ENCODE data around the gene CD276.

DNA sequence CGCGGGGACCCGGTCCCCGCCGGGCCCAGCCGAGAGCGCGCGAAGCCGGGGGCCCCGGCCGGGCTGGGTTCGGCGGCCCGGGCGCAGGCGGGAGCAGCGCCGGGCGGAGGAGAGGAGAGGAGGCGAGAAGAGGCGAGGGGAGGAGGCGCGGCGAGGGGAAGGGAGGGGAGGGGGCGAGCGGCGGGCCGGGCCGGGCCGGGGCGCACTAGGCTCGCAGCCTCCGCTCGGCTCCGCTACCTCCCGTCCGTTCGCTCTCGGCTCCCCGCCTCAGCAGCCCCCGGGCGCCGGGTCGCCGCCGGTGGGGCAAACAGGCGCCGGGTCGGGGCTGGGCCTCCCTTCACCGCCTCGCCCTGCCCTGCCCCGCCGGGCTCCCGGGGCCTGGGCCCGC lies 68.6 kb downstream of the CD276 start:
- TF ChIP-seq, protein P1, sequence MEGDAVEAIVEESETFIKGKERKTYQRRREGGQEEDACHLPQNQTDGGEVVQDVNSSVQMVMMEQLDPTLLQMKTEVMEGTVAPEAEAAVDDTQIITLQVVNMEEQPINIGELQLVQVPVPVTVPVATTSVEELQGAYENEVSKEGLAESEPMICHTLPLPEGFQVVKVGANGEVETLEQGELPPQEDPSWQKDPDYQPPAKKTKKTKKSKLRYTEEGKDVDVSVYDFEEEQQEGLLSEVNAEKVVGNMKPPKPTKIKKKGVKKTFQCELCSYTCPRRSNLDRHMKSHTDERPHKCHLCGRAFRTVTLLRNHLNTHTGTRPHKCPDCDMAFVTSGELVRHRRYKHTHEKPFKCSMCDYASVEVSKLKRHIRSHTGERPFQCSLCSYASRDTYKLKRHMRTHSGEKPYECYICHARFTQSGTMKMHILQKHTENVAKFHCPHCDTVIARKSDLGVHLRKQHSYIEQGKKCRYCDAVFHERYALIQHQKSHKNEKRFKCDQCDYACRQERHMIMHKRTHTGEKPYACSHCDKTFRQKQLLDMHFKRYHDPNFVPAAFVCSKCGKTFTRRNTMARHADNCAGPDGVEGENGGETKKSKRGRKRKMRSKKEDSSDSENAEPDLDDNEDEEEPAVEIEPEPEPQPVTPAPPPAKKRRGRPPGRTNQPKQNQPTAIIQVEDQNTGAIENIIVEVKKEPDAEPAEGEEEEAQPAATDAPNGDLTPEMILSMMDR (IDR thresholded peaks at IDR 0.05), result no peak
- TF ChIP-seq POLR2A (IDR thresholded peaks at IDR 0.05), result no peak
